Cerebellar nuclear complex (tissue), 1 donor: ENCODE results near the gene NELL2.
"Not testable (repeated sequence)": the region's sequence is repeated elsewhere in the genome, so short reads cannot be mapped to it uniquely, and the experiment has no call there.

Source experiments
- DNase-seq, 2 experiments: peaks; one replicate each; lab custom pipeline; 2025; lab: John Stamatoyannopoulos, UW

Gene NELL2

GRCh38 chr12:44778863-44779262, 97.3 kb downstream of the NELL2 start:
- no peak for DNase-seq

DNA sequence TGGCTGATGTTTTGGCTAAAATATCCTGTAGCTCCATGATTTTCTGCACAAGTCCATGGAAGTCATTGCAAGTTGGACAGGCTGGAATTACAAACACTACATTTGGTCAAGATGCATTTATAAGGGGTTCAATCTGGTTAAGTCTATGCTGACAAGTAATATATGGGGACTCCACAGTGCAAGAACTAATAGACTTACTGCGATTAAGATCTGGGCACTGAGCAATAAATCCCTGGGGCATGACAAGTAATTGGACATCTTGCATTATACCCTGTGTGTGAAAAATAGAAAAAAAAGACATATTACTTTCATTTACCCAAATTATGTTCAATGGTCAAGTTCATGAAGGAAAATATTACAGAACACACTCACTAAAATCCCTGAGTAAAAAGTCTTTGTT, 99.1 kb downstream of the NELL2 start:
- no peak for DNase-seq

- no peak for DNase-seq
Observed at GRCh38 chr12:44775901-44776300, 100.2 kb downstream of the NELL2 start.

DNA sequence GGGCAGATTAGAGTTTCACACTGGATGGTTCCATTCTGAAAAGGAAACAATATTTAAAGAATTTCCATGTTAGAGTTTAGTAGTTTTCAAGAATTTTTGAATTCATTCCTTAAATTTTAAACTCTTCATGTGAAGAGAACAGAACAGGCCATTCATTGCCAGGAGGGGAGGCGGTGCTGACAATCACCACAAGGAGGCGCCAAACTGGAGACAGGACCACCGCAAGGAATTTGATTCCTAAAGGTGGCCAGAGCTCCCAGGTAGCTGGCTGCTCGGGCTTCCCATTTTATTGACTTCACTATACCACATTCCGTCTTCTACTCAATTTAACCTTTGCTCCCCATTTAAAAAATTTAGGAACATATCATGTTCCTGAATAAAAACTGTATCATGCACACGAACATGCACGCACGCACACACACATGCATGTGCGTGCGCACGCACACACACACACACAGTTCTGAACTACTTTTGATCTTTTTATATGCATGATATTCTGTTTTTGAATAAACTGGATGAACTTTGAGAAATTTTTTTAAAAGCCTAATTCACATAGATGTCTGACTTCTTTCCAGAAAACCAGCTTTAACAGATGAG, 101.2 kb downstream of the NELL2 start:
- no peak for DNase-seq

- DNase-seq = no peak
Observed at GRCh38 chr12:44771485-44772021, 104.6 kb downstream of the NELL2 start.

GRCh38 chr12:44765796-44766195, 110.3 kb downstream of the NELL2 start:
- DNase-seq = no peak

DNA sequence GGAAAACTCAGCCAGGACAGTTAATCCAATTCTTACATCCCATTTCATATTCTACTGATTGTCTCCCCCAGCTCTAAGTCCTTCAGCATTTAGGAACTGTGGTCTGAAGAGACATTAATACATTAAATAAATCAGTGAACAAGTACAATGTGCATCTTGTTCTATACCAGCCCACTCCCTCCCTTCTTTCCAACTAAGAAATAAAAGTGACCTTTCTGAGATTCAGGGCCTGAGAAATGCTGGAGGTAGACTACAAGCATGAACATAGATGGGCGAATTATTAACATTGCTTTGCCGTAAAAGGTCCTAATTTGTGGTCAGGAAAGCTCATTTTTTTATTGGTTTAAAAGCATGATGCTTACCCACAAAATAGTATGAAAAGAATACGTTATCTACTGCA, 113.1 kb downstream of the NELL2 start:
- DNase-seq = no peak

DNA sequence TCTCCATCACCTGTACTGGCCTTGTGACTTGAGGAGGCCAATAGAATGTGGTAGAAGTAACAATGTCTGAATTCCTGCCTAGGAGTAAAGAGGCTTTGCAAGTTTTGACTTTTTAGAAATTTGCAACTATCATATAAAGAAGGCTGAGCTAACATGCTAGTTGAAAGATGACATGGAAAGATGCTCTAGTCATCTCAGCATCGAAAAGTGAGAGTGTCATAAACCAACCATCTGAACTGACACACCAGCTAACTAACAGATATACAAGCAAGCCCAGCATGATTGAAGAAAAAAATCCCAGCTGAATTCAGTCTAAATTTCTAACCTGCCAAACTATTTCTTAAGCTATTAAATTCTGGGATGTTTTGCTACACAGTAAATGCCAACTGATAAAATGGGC, 116.8 kb downstream of the NELL2 start:
- DNase-seq = no peak

DNA sequence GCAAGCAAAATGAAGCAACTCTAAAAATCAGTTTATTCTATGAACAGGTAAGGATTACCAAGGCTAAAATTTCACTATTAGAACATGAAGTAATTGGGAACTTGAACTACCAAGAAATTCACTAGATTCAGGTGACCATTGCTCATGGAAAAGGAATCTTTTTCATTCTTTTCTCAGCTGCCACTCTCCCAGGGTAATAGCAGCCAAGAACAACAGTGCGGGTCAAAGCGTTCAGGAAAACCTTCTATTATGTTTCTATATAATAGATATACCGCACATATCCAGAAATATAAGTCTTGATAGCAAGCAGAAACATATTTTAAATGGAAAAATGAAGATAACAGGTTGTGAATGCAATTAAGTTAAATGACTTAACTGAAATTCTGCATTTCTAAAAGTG, 125.6 kb downstream of the NELL2 start:
- DNase-seq = no peak

- DNase-seq = no peak
Observed at GRCh38 chr12:44749566-44749965, 126.5 kb downstream of the NELL2 start.

DNA sequence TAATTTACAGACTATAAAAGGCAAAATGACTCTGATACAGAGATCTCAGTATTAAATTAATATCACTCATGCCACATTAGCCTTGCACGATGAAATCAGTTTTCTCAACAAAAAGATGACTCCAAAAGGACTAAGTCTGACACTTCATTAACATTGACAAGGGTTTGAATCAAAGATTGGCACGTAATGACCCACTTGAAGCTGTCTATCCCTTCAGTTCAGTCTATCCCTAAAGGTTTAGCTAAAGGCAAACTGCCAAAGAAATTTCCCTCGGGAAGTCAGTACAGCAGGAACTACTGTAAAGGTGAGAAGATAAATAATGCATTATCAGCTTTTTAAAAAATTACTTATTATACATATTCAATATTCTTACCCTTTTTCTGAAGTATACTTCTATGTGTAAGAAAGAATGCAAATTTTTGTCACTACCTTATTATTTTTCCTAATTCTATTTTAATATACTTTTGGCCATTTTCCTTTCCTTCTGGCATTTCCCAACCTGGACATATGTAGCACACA, 127.1 kb downstream of the NELL2 start:
- no peak for DNase-seq

DNA sequence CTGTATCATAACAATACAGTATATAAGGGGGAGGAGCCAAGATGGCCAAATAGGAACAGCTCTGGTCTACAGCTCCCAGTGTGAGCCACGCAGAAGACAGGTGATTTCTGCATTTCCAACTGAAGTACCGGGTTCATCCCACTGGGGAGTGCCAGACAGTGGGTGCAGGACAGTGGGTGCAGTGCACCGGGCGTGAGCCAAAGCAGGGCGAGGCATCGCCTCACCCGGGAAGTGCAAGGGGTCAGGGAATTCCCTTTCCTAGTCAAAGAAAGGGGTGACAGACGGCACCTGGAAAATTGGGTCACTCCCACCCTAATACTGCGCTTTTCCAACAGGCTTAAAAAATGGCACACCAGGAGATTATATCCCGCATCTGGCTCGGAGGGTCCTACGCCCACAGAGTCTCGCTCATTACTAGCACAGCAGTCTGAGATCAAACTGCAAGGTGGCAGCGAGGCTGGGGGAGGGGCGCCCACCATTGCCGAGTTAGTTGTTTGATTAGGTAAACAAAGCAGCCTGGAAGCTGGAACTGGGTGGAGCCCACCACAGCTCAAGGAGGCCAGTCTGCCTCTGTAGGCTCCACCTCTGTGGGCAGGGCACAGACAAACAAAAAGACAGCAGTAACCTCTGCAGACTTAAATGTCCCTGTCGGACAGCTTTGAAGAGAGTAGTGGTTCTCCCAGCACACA, 134.7 kb downstream of the NELL2 start:
- not testable (repeated sequence) for DNase-seq

- DNase-seq = no peak
Observed at GRCh38 chr12:44738051-44738450, 138.1 kb downstream of the NELL2 start.

- DNase-seq = no peak
Observed at GRCh38 chr12:44728566-44728965, 147.5 kb downstream of the NELL2 start.

GRCh38 chr12:44720265-44720664, 155.8 kb downstream of the NELL2 start:
- no peak for DNase-seq

GRCh38 chr12:44717612-44718011, 158.5 kb downstream of the NELL2 start:
- no peak for DNase-seq

DNA sequence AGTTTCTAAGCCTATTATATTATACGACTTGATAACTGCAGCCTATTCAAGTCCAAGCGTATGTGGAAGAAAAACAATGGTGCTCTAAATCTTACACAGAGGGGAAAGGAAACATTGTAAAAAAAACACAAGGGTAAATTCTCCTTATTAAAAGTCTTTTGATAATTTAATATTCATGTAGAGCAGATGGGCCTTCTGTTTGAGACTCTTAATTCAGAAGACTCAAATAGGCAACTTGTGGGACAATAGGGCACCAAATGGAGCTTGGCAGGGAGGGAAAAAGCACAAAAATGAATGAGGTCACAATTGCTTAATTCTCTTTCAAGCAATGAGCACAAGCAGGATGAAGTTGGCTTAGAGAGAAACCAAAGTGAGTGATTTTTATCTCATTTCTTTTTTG, 159.4 kb downstream of the NELL2 start:
- DNase-seq = no peak

- DNase-seq = no peak
Observed at GRCh38 chr12:44711736-44712135, 164.4 kb downstream of the NELL2 start.

GRCh38 chr12:44709166-44709565, 166.9 kb downstream of the NELL2 start:
- no peak for DNase-seq

- no peak for DNase-seq
Observed at GRCh38 chr12:44708218-44708617, 167.9 kb downstream of the NELL2 start.

DNA sequence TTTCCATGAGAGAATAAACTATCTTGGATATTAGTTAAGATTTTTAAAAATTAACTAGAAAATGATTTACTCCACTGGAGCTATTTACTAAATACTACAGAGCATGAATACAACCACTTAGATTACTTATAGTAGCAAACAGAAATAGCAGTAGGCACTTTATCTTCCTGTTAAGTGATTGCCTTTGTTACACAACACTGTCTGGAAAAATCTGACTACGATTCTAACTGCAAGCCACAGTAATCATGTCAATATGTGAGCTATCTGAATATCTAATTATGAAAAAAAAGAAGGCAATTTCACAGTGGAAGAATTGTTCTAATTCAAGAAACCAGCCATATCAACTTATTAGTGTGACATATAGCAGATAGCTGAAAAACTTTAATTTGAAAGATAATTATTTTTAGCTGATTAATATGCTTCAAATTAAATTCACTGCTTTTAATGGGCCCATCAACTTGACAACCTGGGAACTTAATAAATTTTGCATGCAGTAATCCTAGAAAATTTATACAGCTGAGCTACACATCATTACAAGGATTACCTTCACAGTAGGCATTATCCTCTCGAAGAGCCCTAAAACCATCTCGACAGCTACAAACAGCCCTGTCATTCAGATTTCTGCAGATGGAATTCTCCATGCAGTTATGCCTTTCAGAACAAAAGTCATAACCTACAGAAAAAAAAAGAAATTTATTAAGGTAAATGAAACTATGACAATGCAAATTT, 172.8 kb downstream of the NELL2 start:
- no peak for DNase-seq

DNA sequence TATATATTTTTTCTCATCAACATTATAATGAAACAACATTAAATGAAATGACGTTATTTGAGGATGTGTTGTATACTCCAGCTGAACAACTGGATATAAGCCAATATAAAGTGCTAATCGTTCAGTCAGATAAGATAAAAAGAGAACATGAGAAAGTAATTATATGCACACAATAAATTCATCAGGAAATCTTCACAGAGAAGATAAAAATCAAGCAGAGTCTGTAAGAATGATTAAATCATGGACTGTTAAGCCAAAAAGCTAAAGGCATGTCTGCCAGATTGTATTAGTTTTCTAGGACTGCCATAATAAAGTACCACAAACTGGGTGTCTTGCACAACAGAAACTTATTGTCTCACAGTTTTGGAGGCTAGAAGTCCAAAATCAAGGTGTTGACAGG, 178.6 kb downstream of the NELL2 start:
- no peak for DNase-seq

DNA sequence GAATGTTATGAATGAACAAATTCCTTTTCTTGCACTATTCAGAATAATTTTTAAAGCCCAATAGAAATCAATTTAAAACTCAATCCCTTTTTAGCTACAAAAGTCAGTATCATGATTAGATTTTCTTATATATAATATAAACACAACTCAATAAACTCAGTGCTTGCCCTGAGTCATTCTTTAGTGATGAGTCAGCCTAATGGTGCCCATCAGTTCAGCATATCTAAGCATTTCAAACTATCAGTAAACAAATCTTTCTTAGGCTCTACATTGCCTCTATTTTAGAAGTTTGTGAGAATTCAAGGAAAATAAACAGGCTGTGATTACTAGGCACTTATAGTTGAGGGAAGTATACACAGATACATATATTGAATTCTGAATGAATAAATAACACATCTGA, 179.6 kb downstream of the NELL2 start:
- DNase-seq = no peak
